ENCODE measurements around the gene VAMP7.
"Not testable (repeated sequence)": the region's sequence is repeated elsewhere in the genome, so short reads cannot be mapped to it uniquely, and the experiment has no call there.

The VAMP7 gene

GRCh38 chrX:155907661-155908060, 26.5 kb downstream of the VAMP7 start:
- not testable (repeated sequence) for DNase-seq (ENCODE audit: low spot score)

GRCh38 chrX:155923200-155923599, 42.1 kb downstream of the VAMP7 start:
- DNase-seq (ENCODE audit: low spot score) = no peak

GRCh38 chrX:155930852-155931618, 49.9 kb downstream of the VAMP7 start:
- DNase-seq (ENCODE audit: low spot score) = not testable (repeated sequence)

- DNase-seq (ENCODE audit: low spot score) = no peak
Measured at GRCh38 chrX:155938132-155938531, 57.0 kb downstream of the VAMP7 start.

- DNase-seq (ENCODE audit: low spot score) = no peak
Measured at GRCh38 chrX:155949098-155949497, 68.0 kb downstream of the VAMP7 start.

- no peak for DNase-seq (ENCODE audit: low spot score)
Measured at GRCh38 chrX:155951237-155951789, 70.2 kb downstream of the VAMP7 start.

GRCh38 chrX:155953055-155953454, 71.9 kb downstream of the VAMP7 start:
- no peak for DNase-seq (ENCODE audit: low spot score)

- no peak for DNase-seq (ENCODE audit: low spot score)
Measured at GRCh38 chrX:155954793-155955192, 73.6 kb downstream of the VAMP7 start.

- no peak for DNase-seq (ENCODE audit: low spot score)
Measured at GRCh38 chrX:155956099-155956498, 75.0 kb downstream of the VAMP7 start.

GRCh38 chrX:155956649-155957048, 75.5 kb downstream of the VAMP7 start:
- no peak for DNase-seq (ENCODE audit: low spot score)

- no peak for DNase-seq (ENCODE audit: low spot score)
Measured at GRCh38 chrX:155957843-155958242, 76.7 kb downstream of the VAMP7 start.

- no peak for DNase-seq (ENCODE audit: low spot score)
Measured at GRCh38 chrX:155959018-155959587, 78.0 kb downstream of the VAMP7 start.

GRCh38 chrX:155962906-155963305, 81.8 kb downstream of the VAMP7 start:
- no peak for DNase-seq (ENCODE audit: low spot score)

- DNase-seq (ENCODE audit: low spot score) = no peak
Measured at GRCh38 chrX:155966876-155967275, 85.7 kb downstream of the VAMP7 start.

GRCh38 chrX:155967653-155968325, 86.6 kb downstream of the VAMP7 start:
- no peak for DNase-seq (ENCODE audit: low spot score)

GRCh38 chrX:155968326-155968661, 87.1 kb downstream of the VAMP7 start:
- DNase-seq (ENCODE audit: low spot score) = no peak

- no peak for DNase-seq (ENCODE audit: low spot score)
Measured at GRCh38 chrX:155968791-155969190, 87.6 kb downstream of the VAMP7 start.

- not testable (repeated sequence) for DNase-seq (ENCODE audit: low spot score)
Measured at GRCh38 chrX:155971658-155972057, 90.5 kb downstream of the VAMP7 start.

- not testable (repeated sequence) for DNase-seq (ENCODE audit: low spot score)
Measured at GRCh38 chrX:155972241-155972640, 91.1 kb downstream of the VAMP7 start.

GRCh38 chrX:155983326-155983725, 102.2 kb downstream of the VAMP7 start:
- DNase-seq (ENCODE audit: low spot score) = no peak

GRCh38 chrX:155985208-155985607, 104.1 kb downstream of the VAMP7 start:
- DNase-seq (ENCODE audit: low spot score) = no peak

GRCh38 chrX:155986995-155987394, 105.8 kb downstream of the VAMP7 start:
- not testable (repeated sequence) for DNase-seq (ENCODE audit: low spot score)

GRCh38 chrX:155988859-155989258, 107.7 kb downstream of the VAMP7 start:
- DNase-seq (ENCODE audit: low spot score) = no peak

Data from putamen (tissue), 1 donor.